Osteoblast (primary cell): ENCODE results near the gene B3GNT9. TPM values are rescaled to one million over a fixed set of nuclear protein-coding genes. Genes with fewer than 3 reads are reported as not detected.

Source experiments
- DNase-seq: peaks from one replicate; pipeline ENCODE4 v3.0.0; 2011; ENCODE audit warnings: low spot score, mixed read lengths; ENCODE audit not compliant: insufficient read length; ENCODE audit errors: missing footprints
- H2AFZ ChIP-seq: 2 replicates; pipeline ENCODE4 v1.6.0; 2011; ENCODE audit warnings: mild to moderate bottlenecking, low read length
- H3K27ac ChIP-seq: 2 replicates; pipeline ENCODE4 v1.5.1; 2011; ENCODE audit warnings: mild to moderate bottlenecking, low read depth, low read length, moderate library complexity
- H3K27me3 ChIP-seq: 2 replicates; pipeline ENCODE4 v1.6.0; 2012; ENCODE audit warnings: mild to moderate bottlenecking, control low read depth, inconsistent platforms, low read length, moderate library complexity; ENCODE audit not compliant: insufficient read depth
- H3K36me3 ChIP-seq: 2 replicates; pipeline ENCODE4 v1.5.1; 2011; ENCODE audit warnings: mild to moderate bottlenecking, low read length, control low read depth, moderate library complexity; ENCODE audit not compliant: insufficient read depth
- H3K4me1 ChIP-seq: 2 replicates; pipeline ENCODE4 v1.5.1; 2011; ENCODE audit warnings: mild to moderate bottlenecking, low read length, control low read depth, moderate library complexity; ENCODE audit not compliant: insufficient read depth
- H3K4me2 ChIP-seq: 2 replicates; pipeline ENCODE4 v1.6.0; 2011; ENCODE audit warnings: mild to moderate bottlenecking, low read length; ENCODE audit not compliant: insufficient read depth
- H3K4me3 ChIP-seq: fragments of 200-600 bp; sonication (generic); 3 replicates; pipeline ENCODE4 v1.5.1; 2012; ENCODE audit warnings: mild to moderate bottlenecking, low read length, inconsistent platforms; ENCODE audit not compliant: insufficient read depth
- H3K79me2 ChIP-seq: 2 replicates; pipeline ENCODE4 v1.6.0; 2012; ENCODE audit warnings: mild to moderate bottlenecking, low read length, control low read depth, inconsistent platforms; ENCODE audit not compliant: insufficient read depth
- H3K9me3 ChIP-seq: 2 replicates; pipeline ENCODE4 v1.5.1; 2011; ENCODE audit warnings: low read depth, low read length, control low read depth
- H4K20me1 ChIP-seq: 2 replicates; pipeline ENCODE4 v1.6.0; 2012; ENCODE audit warnings: mild to moderate bottlenecking, low read length, control low read depth; ENCODE audit not compliant: insufficient read depth
- CTCF ChIP-seq: IDR thresholded peaks from 2 replicates; pipeline ENCODE4 v1.5.1; 2011; ENCODE audit warnings: mild to moderate bottlenecking, low read depth, low read length, moderate library complexity; ENCODE audit errors: extremely low read depth
- total RNA-seq: library from RNA; depleted of rRNA; stranded (reverse); fragments of >200 nt; gene quantifications from 2 replicates; pipeline ENCODE4 v1.2.3, GENCODE V29; 2012

The B3GNT9 gene
- total RNA-seq, 1 donor, result 58.6 TPM

GRCh38 chr16:67108931-67109406, 41.8 kb downstream of the B3GNT9 start:
- TF ChIP-seq CTCF, result no peak
- H3K27ac ChIP-seq, result peak overlapping the region; percentile 65

GRCh38 chr16:67108489-67108888, 42.3 kb downstream of the B3GNT9 start:
- Histone ChIP-seq H3K4me2 (no peak overlapping the region), H3K27me3 (no peaks in the 10 kb centered on the region), H3K9me3 (no peaks in the 10 kb centered on the region), H3K79me2 (peaks cover 36% of the 10 kb centered on the region), H3K36me3 (peaks cover 3% of the 10 kb centered on the region), H4K20me1 (no peaks in the 10 kb centered on the region), H3K4me3 (no peak overlapping the region), H3K27ac (no peak overlapping the region), H2AFZ (no peak overlapping the region), H3K4me1 (peaks cover 17% of the 10 kb centered on the region)
- no peak for DNase-seq
- TF ChIP-seq CTCF, result no peak

More at GRCh38 chr16:67108931-67109406, 41.8 kb downstream of the B3GNT9 start:
- H3K36me3 ChIP-seq, result peaks cover 5% of the 10 kb centered on the region
- H4K20me1 ChIP-seq, result no peaks in the 10 kb centered on the region
- DNase-seq, result no peak
- H3K9me3 ChIP-seq, result no peaks in the 10 kb centered on the region
- H3K4me3 ChIP-seq, result peak overlapping the region; percentile 93
- H3K4me2 ChIP-seq, result peak overlapping the region; percentile 85
- H3K27me3 ChIP-seq, result no peaks in the 10 kb centered on the region
- peaks cover 17% of the 10 kb centered on the region for H3K4me1 ChIP-seq
- H2AFZ ChIP-seq, result peak overlapping the region; percentile 87
- peaks cover 40% of the 10 kb centered on the region for H3K79me2 ChIP-seq

GRCh38 chr16:67105881-67106280, 44.9 kb downstream of the B3GNT9 start:
- Histone ChIP-seq H3K36me3 (no peaks in the 10 kb centered on the region), H3K27ac (no peak overlapping the region), H3K9me3 (no peaks in the 10 kb centered on the region), H3K4me2 (no peak overlapping the region), H3K27me3 (no peaks in the 10 kb centered on the region), H4K20me1 (no peaks in the 10 kb centered on the region), H2AFZ (no peak overlapping the region), H3K4me3 (no peak overlapping the region), H3K4me1 (peaks cover 20% of the 10 kb centered on the region), H3K79me2 (peaks cover 12% of the 10 kb centered on the region)
- peak; percentile 36 for DNase-seq
- TF ChIP-seq CTCF, result no peak

- Histone ChIP-seq H3K27me3 (no peaks in the 10 kb centered on the region), H3K4me3 (no peak overlapping the region), H4K20me1 (no peaks in the 10 kb centered on the region), H3K36me3 (peaks cover 2% of the 10 kb centered on the region), H2AFZ (no peak overlapping the region), H3K4me1 (peaks cover 19% of the 10 kb centered on the region), H3K9me3 (no peaks in the 10 kb centered on the region), H3K4me2 (no peak overlapping the region), H3K27ac (no peak overlapping the region), H3K79me2 (peaks cover 5% of the 10 kb centered on the region)
- TF ChIP-seq CTCF, result no peak
- DNase-seq, result peak; percentile 59
Measured at GRCh38 chr16:67105246-67105645, 45.6 kb downstream of the B3GNT9 start.
